K562 (cell line): ENCODE measurements around the gene CPNE9. TPM values are rescaled to one million over a fixed set of nuclear protein-coding genes. Genes with fewer than 3 reads are reported as not detected.

Experiments
- ATAC-seq: fragments of 200-7000 bp; cut with Tn5 transposase; 3 replicates; pipeline ENCODE4 v1.9.1; 2020; ENCODE audit warnings: moderate library complexity
- BruUV-seq: library from RNA; stranded (reverse); fragments of 400-500 nt; replicated peaks from 2 replicates; lab custom pipeline; 2021; lab: Mats Ljungman, UMichigan
- CTCF ChIA-PET: fragments of 300-600 bp; formaldehyde crosslinking; extraction: SDS; loops from one replicate; lab custom pipeline; 2021; ENCODE audit warnings: low intra/inter-chr PET ratio; lab: Yijun Ruan, JAX
- POLR2A ChIA-PET: fragments of 300-600, 350-650 bp; sonication (Branson Sonifier 250); formaldehyde crosslinking; extraction: SDS; loops from one replicate; lab custom pipeline; 2021; ENCODE audit warnings: antibody characterized with exemption, inconsistent platforms; lab: Yijun Ruan, JAX
- DNase-seq, 4 experiments: peaks; one replicate each; pipeline versions ENCODE4 v3.0.0 to v3.0.0-alpha.2; 2011 to 2018; ENCODE audit warnings: low spot score in 3 of 4, mixed read lengths in 3 of 4; ENCODE audit errors: extremely low read depth in 1 of 4
- FAIRE-seq: peaks from 2 replicates; lab custom pipeline; 2011; peaks lifted over from hg19 to GRCh38; lab: Jason Lieb, UNC
- H2AFZ ChIP-seq: 2 replicates; pipeline ENCODE4 v1.6.0; 2011; ENCODE audit warnings: low read depth, low read length, control low read depth, inconsistent platforms
- H3K27ac ChIP-seq: fragments of 200-600 bp; 3 replicates; pipeline ENCODE4 v1.8.0; 2011; ENCODE audit warnings: low read depth, mild to moderate bottlenecking, control low read depth, inconsistent platforms, low read length, moderate library complexity, mixed read lengths; ENCODE audit errors: extremely low read depth
- H3K27me3 ChIP-seq, 2 experiments: fragments of 300-600 bp in 1 of 2; 2 replicates in 1 of 2; 3 replicates in 1 of 2; pipeline versions ENCODE4 v1.6.0 to v1.8.0; 2011; ENCODE audit warnings: inconsistent platforms in 2 of 2, low read length in 2 of 2, mild to moderate bottlenecking in 1 of 2, mixed read lengths in 1 of 2, moderate library complexity in 1 of 2; ENCODE audit not compliant: control insufficient read depth in 2 of 2, insufficient read depth in 2 of 2
- H3K36me3 ChIP-seq: fragments of 300-600 bp; 3 replicates; pipeline ENCODE4 v1.8.0; 2011; ENCODE audit warnings: mild to moderate bottlenecking, low read length, inconsistent platforms; ENCODE audit not compliant: control insufficient read depth, insufficient read depth
- H3K4me1 ChIP-seq, 2 experiments: fragments of 200-600 bp in 1 of 2; replicated peaks in 1 of 2; 2 replicates in 1 of 2; 3 replicates in 1 of 2; pipeline versions ENCODE4 v1.5.1 to v1.8.0; 2011; ENCODE audit warnings: inconsistent platforms in 2 of 2, low read length in 2 of 2, mild to moderate bottlenecking in 1 of 2, mixed read lengths in 1 of 2, moderate library complexity in 1 of 2; ENCODE audit not compliant: control insufficient read depth in 2 of 2, insufficient read depth in 2 of 2
- H3K4me2 ChIP-seq: 2 replicates; pipeline ENCODE4 v1.6.1; 2011; ENCODE audit warnings: low read length, control low read depth, inconsistent platforms, mixed read lengths; ENCODE audit not compliant: insufficient read depth
- H3K4me3 ChIP-seq: fragments of 200-600 bp; sonication (generic), shearing (Covaris generic); 2 replicates; pipeline ENCODE4 v1.5.1; 2016; ENCODE audit warnings: control low read depth, inconsistent platforms
- H3K79me2 ChIP-seq: fragments of 200-600 bp; 3 replicates; pipeline ENCODE4 v1.8.0; 2011; ENCODE audit warnings: low read length, inconsistent platforms; ENCODE audit not compliant: control insufficient read depth, insufficient read depth
- H3K9ac ChIP-seq, 2 experiments: 2 replicates each; pipeline versions ENCODE4 v1.6.0 to v1.6.1; 2011; ENCODE audit warnings: low read depth in 2 of 2, low read length in 2 of 2, control low read depth in 1 of 2, inconsistent platforms in 1 of 2, mild to moderate bottlenecking in 1 of 2, mixed read lengths in 1 of 2; ENCODE audit not compliant: insufficient read depth in 1 of 2
- H3K9me1 ChIP-seq: one replicate; pipeline ENCODE4 v1.6.0; 2011; ENCODE audit warnings: inconsistent platforms, mild to moderate bottlenecking, low read length, moderate library complexity; ENCODE audit not compliant: control insufficient read depth, insufficient read depth
- H3K9me3 ChIP-seq: replicated peaks from 2 replicates; pipeline ENCODE4 v1.5.1; 2011; ENCODE audit warnings: low read depth, low read length, inconsistent platforms; ENCODE audit not compliant: control insufficient read depth, insufficient read depth
- H4K20me1 ChIP-seq: replicated peaks from 2 replicates; pipeline ENCODE4 v1.6.1; 2011; ENCODE audit warnings: low read length, inconsistent platforms, mixed read lengths; ENCODE audit not compliant: control insufficient read depth, insufficient read depth
- CCAR2 ChIP-seq: fragments of 200-400 bp; formaldehyde crosslinking; IDR thresholded peaks from 2 replicates; pipeline ENCODE4 v1.6.1; 2017; ENCODE audit warnings: mild to moderate bottlenecking, low read depth, low read length
- CEBPB ChIP-seq: fragments of 450-650 bp; IDR thresholded peaks from 2 replicates; pipeline ENCODE4 v1.6.1; 2016; ENCODE audit warnings: missing genetic modification characterization, missing compliant biosample characterization
- MEIS2 ChIP-seq: fragments of 450-650 bp; IDR thresholded peaks from 2 replicates; pipeline ENCODE4 v1.6.1; 2014; ENCODE audit warnings: mild to moderate bottlenecking; ENCODE audit not compliant: partially characterized antibody
- MNT ChIP-seq, 2 experiments: fragments of 450-650 bp; conservative IDR thresholded peaks; 2 replicates each; pipeline ENCODE4 v1.6.1; 2017; ENCODE audit warnings: mild to moderate bottlenecking in 2 of 2, moderate library complexity in 2 of 2
- POU5F1 ChIP-seq: fragments of 150-350 bp; IDR thresholded peaks from 2 replicates; pipeline ENCODE4 v1.6.1; 2014; ENCODE audit warnings: borderline replicate concordance, low read length, low read depth, mild to moderate bottlenecking; ENCODE audit not compliant: partially characterized antibody
- PRDM10 ChIP-seq: fragments of 450-650 bp; IDR thresholded peaks from 2 replicates; pipeline ENCODE4 v1.6.1; 2018; ENCODE audit not compliant: partially characterized antibody
- SMARCC2 ChIP-seq: fragments of 450-650 bp; IDR thresholded peaks from 2 replicates; pipeline ENCODE4 v1.6.1; 2017; ENCODE audit warnings: antibody characterized with exemption, moderate library complexity, mild to moderate bottlenecking, low read depth
- SRF ChIP-seq, 2 experiments: fragments of 250-450, 450-650 bp in 1 of 2; sonication (Bioruptor Pico) in 1 of 2; sonication (generic) in 1 of 2; formaldehyde crosslinking; IDR thresholded peaks; 2 replicates each; pipeline versions ENCODE4 v1.5.0 to v1.5.1; 2020 to 2022; ENCODE audit warnings: mild to moderate bottlenecking in 1 of 2, missing genetic modification reagents in 1 of 2
- SRSF9 ChIP-seq: fragments of 200-400 bp; formaldehyde crosslinking; IDR thresholded peaks from 2 replicates; pipeline ENCODE4 v1.6.1; 2017; ENCODE audit warnings: low read depth, low read length, borderline replicate concordance
- TAF7 ChIP-seq: fragments of 450-650 bp; IDR thresholded peaks from 2 replicates; pipeline ENCODE4 v1.6.1; 2016; ENCODE audit warnings: missing genetic modification characterization, missing compliant biosample characterization
- TCF7L2 ChIP-seq: fragments of 150-350 bp; IDR thresholded peaks from 2 replicates; pipeline ENCODE4 v1.6.1; 2016; ENCODE audit warnings: low read depth, mild to moderate bottlenecking, low read length, moderate library complexity
- XRCC3 ChIP-seq: fragments of 450-650 bp; IDR thresholded peaks from 2 replicates; pipeline ENCODE4 v1.6.1; 2017; ENCODE audit warnings: mild to moderate bottlenecking, moderate library complexity
- ZC3H11A ChIP-seq: IDR thresholded peaks from 2 replicates; pipeline ENCODE4 v1.6.1; 2012; ENCODE audit warnings: low read depth, low read length, improper control_type of control experiment
- ZKSCAN1 ChIP-seq: fragments of 150-350 bp; IDR thresholded peaks from 2 replicates; pipeline ENCODE4 v1.6.1; 2016; ENCODE audit warnings: low read depth, low read length
- ZNF12 ChIP-seq: sonication (generic); formaldehyde crosslinking; IDR thresholded peaks from 2 replicates; pipeline ENCODE4 v1.4.0; 2020; ENCODE audit warnings: mild to moderate bottlenecking, missing genetic modification reagents
- ZNF764 ChIP-seq: fragments of 250-450 bp; sonication (Bioruptor Pico); IDR thresholded peaks from 2 replicates; pipeline ENCODE4 v1.4.0; 2020; ENCODE audit warnings: low read depth, mild to moderate bottlenecking, moderate library complexity
- WGBS: fragments of 100-300 bp; shearing (Covaris generic); methylation state at CpG from one replicate; pipeline ENCODE4 v1.1.6; 2016; ENCODE audit warnings: low coverage, mixed read lengths; ENCODE audit not compliant: insufficient coverage; ENCODE audit errors: missing lambda C conversion rate; 5-methylcytosine and 5-hydroxymethylcytosine counted together
- in situ Hi-C: fragments of 300-500 bp; cut with MboI; formaldehyde crosslinking; loops from 4 replicates; pipeline ENCODE4 v1.15.0; 2018; ENCODE audit warnings: inconsistent platforms, mixed read lengths
- intact Hi-C: fragments of 100-400 bp; cut with micrococcal nuclease; formaldehyde crosslinking; loops from 2 replicates; pipeline ENCODE4 v1.14.2; 2022
- polyA plus RNA-seq, 8 experiments: library from polyadenylated mRNA; depleted of rRNA in 4 of 8; stranded (reverse) in 5 of 8; unstranded in 3 of 8; fragments of >200 nt; fragmentation: Nextera tagmentation in 2 of 8; fragmentation: Illumina TruSeq in 1 of 8; extraction: Ambion mirVana in 2 of 8; extraction: Trizol in 1 of 8; gene quantifications; 2 replicates each; pipeline versions ENCODE4 v1.2.1 to v1.2.3, GENCODE V29; 2011 to 2014; ENCODE audit warnings: inconsistent platforms in 1 of 8, missing spikeins in 1 of 8
- total RNA-seq, 7 experiments: library from RNA; depleted of rRNA in 6 of 7; stranded (reverse); fragments of >200 nt in 6 of 7; fragmentation: Illumina TruSeq in 2 of 7; extraction: Trizol in 2 of 7; gene quantifications; 2 replicates each; pipeline versions ENCODE4 v1.2.1 to v1.2.3, GENCODE V29; 2011 to 2021; ENCODE audit warnings: low replicate concordance in 1 of 7

The CPNE9 gene
- total and polyA plus RNA-seq, 9 of the 15 experiments (the other 6 are each of a cell fraction or from before 2014, with no cell fraction given), result 0.22 to 0.56 (median 0.29) TPM; not detected in 3

DNA sequence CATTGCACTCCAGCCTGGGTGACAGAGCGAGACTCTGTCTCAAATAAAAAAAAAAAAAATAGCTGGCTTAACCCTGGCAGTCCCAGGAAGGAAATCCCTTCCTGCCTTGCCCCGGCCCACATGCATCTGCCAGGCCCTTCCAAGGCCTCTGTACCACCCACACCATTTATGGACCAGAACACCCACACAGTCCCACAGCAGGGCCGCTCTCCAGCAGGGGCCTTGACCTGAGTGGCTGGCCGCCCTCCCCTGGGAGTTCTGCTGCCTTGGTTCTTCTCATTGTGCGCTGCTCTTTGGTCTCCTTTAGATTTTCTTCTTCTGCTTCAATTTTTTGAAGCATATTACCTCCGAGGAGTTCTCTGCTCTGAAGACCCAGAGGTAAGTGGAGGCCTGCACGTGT is 16.1 kb upstream of the CPNE9 start:
- in situ Hi-C loops, result no loop called here
- TF ChIP-seq XRCC3 (no peak), MNT (conservative IDR thresholded peaks at IDR 0.05) (no peak), TCF7L2 (no peak), PRDM10 (no peak), SMARCC2 (no peak), MEIS2 (no peak), TAF7 (tag) (no peak), ZC3H11A (no peak), CEBPB (tag) (no peak), SRSF9 (no peak), SRF (CRISPR knock-in tag; IDR thresholded peaks at IDR 0.05) (no peak), POU5F1 (no peak), CCAR2 (no peak), ZNF12 (CRISPR knock-in tag) (no peak), ZNF764 (no peak), ZKSCAN1 (no peak)

More for the DNA sequence above, 16.1 kb upstream of the CPNE9 start:
- BruUV-seq, result no TSS peak
- H3K79me2 ChIP-seq, result no peaks in the 10 kb centered on the region
- 96% methylated on average over 7 of the region's 7 CpGs for WGBS
- FAIRE-seq, result no peak
- intact Hi-C loops, result no loop called here
- no peaks in the 10 kb centered on the region for H3K27me3 ChIP-seq
- no peaks in the 10 kb centered on the region; the same call in 1 of the 2 replicates for H4K20me1 ChIP-seq
- H3K9me1 ChIP-seq, result no peaks in the 10 kb centered on the region
- H3K4me3 ChIP-seq, result no peak overlapping the region
- no peaks in the 10 kb centered on the region for H3K9me3 ChIP-seq
- ATAC-seq, result no peak
- ChIA-PET CTCF (no interaction called here), POLR2A (interaction anchor here (1.3 kb wide), 1 partner anchor 8 kb away, joined by 6 read pairs; no protein-coding TSS in a partner anchor)
- peaks cover 17 to 20% of the 10 kb centered on the region in 2 experiments; a peak in 4 of 5 replicates for H3K4me1 ChIP-seq
- no peak overlapping the region for H2AFZ ChIP-seq
- DNase-seq, result no peak
- no peak overlapping the region for H3K27ac ChIP-seq
- no peak overlapping the region for H3K4me2 ChIP-seq
- peaks cover 95% of the 10 kb centered on the region; the same call in 2 of the 3 replicates for H3K36me3 ChIP-seq
- 0 out of 4 replicates have a peak overlapping the region, but pooled peaks of 1 of the 2 experiments have one; percentile 18 for H3K9ac ChIP-seq
